DOHH2 (cell line): ENCODE data around the gene IRS1.

Experiments
- H3F3A ChIP-seq: fragments of 200-600 bp; sonication (generic), shearing (Covaris generic); 2 replicates; pipeline ENCODE4 v1.6.0; 2016; ENCODE audit warnings: antibody characterized with exemption, mild to moderate bottlenecking; ENCODE audit not compliant: control insufficient read depth, insufficient read depth
- H3K27ac ChIP-seq: fragments of 200-600 bp; sonication (generic); 2 replicates; pipeline ENCODE4 v1.5.1; 2014; ENCODE audit warnings: low read depth, mild to moderate bottlenecking, low read length, moderate library complexity
- H3K27me3 ChIP-seq: fragments of 200-600 bp; sonication (generic); 2 replicates; pipeline ENCODE4 v1.6.1; 2014; ENCODE audit warnings: mild to moderate bottlenecking, low read length, mixed read lengths; ENCODE audit not compliant: control insufficient read depth
- H3K36me3 ChIP-seq: fragments of 200-600 bp; sonication (generic); 2 replicates; pipeline ENCODE4 v1.6.1; 2014; ENCODE audit warnings: mild to moderate bottlenecking, low read length, moderate library complexity, mixed read lengths; ENCODE audit not compliant: control insufficient read depth
- H3K4me1 ChIP-seq: fragments of 200-600 bp; sonication (generic); 2 replicates; pipeline ENCODE4 v1.6.1; 2014; ENCODE audit warnings: mild to moderate bottlenecking, low read length, mixed read lengths; ENCODE audit not compliant: control insufficient read depth
- H3K4me2 ChIP-seq: fragments of 200-600 bp; sonication (generic); 2 replicates; pipeline ENCODE4 v1.6.0; 2014; ENCODE audit warnings: mild to moderate bottlenecking, low read length, moderate library complexity
- H3K4me3 ChIP-seq: fragments of 200-600 bp; sonication (generic); 2 replicates; pipeline ENCODE4 v1.5.1; 2014; ENCODE audit warnings: mild to moderate bottlenecking, low read length, mixed read lengths
- H3K79me2 ChIP-seq: fragments of 200-600 bp; sonication (generic); 2 replicates; pipeline ENCODE4 v1.6.1; 2014; ENCODE audit warnings: mild to moderate bottlenecking, low read length, mixed read lengths; ENCODE audit not compliant: control insufficient read depth
- H3K9me2 ChIP-seq: fragments of 200-600 bp; sonication (generic); replicated peaks from 2 replicates; pipeline ENCODE4 v1.6.1; 2014; ENCODE audit warnings: mild to moderate bottlenecking, low read length, mixed read lengths; ENCODE audit not compliant: control insufficient read depth
- H3K9me3 ChIP-seq: fragments of 200-600 bp; sonication (generic); 2 replicates; pipeline ENCODE4 v1.6.1; 2014; ENCODE audit warnings: antibody characterized with exemption, low read length, mixed read lengths; ENCODE audit not compliant: control insufficient read depth, insufficient read depth
- H4K20me1 ChIP-seq: fragments of 200-600 bp; sonication (generic); 2 replicates; pipeline ENCODE4 v1.6.0; 2014; ENCODE audit warnings: low read depth, mild to moderate bottlenecking, antibody characterized with exemption, low read length, moderate library complexity; ENCODE audit not compliant: control insufficient read depth, insufficient read depth
- EZH2phosphoT487 ChIP-seq: fragments of 200-600 bp; sonication (generic); IDR thresholded peaks from 2 replicates; pipeline ENCODE4 v1.6.1; 2017; ENCODE audit warnings: borderline replicate concordance, mild to moderate bottlenecking, antibody characterized with exemption, low read length, moderate library complexity, mixed read lengths
- TF ChIP-seq, protein P1 (sequence below): fragments of 200-600 bp; sonication (generic); IDR thresholded peaks from one replicate; pipeline ENCODE4 v1.5.1; 2014; ENCODE audit warnings: antibody characterized with exemption, mild to moderate bottlenecking, low read depth, low read length; ENCODE audit not compliant: poor library complexity, severe bottlenecking

The IRS1 gene

DNA sequence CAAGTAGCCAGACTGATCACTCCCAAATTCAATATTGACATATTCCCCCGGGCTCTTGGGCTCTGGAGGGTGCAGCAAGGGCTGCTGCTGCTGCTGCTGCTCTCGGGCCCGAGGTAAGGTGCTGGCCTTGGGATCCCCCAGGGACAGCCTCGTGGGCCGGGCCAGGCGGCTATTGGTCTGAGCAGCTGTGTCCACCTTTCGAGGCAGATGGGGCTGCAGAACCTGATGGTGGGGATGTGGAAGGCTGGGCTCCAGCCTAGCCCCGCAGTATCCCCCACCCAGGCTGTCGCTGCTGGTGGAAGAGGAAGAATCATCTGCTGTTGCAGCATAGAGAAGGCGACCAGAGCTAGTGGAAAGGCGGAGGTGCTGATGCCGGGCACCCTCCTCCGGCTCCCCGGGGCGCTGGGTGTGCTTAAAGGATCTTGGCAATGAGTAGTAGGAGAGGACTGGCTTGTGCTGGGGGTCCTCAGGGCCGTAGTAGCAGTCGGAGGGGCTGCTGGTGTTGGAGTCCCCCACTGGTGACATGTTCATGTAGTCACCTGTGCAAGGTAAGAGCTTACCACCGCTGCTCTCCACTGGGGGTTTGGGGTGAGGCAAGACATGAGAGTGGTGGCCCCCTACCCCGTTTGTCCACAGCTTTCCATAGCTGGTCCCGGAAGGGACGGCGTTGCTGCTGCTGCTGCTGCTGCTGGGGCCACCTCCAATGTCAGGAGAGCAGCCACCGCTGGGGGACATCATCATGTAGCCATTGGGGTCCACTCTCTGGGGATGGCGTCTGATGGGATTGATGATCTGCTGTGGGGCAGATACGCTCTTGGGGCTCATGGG lies 3.4 kb downstream of the IRS1 start:
- H3K4me2 ChIP-seq, result peak overlapping the region; percentile 89; the same call in 1 of the 2 replicates
- TF ChIP-seq, protein P1, sequence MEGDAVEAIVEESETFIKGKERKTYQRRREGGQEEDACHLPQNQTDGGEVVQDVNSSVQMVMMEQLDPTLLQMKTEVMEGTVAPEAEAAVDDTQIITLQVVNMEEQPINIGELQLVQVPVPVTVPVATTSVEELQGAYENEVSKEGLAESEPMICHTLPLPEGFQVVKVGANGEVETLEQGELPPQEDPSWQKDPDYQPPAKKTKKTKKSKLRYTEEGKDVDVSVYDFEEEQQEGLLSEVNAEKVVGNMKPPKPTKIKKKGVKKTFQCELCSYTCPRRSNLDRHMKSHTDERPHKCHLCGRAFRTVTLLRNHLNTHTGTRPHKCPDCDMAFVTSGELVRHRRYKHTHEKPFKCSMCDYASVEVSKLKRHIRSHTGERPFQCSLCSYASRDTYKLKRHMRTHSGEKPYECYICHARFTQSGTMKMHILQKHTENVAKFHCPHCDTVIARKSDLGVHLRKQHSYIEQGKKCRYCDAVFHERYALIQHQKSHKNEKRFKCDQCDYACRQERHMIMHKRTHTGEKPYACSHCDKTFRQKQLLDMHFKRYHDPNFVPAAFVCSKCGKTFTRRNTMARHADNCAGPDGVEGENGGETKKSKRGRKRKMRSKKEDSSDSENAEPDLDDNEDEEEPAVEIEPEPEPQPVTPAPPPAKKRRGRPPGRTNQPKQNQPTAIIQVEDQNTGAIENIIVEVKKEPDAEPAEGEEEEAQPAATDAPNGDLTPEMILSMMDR, result no peak
- TF ChIP-seq EZH2phosphoT487, result no peak
- H3K4me3 ChIP-seq, result no peak overlapping the region
- no peaks in the 10 kb centered on the region for H3K27me3 ChIP-seq
- no peaks in the 10 kb centered on the region for H3K9me3 ChIP-seq
- H4K20me1 ChIP-seq, result 0 out of 2 replicates have a peak, but pooled peaks cover 4% of the 10 kb centered on the region
- no peak overlapping the region for H3K27ac ChIP-seq
- H3F3A ChIP-seq, result peaks cover 16% of the 10 kb centered on the region; the same call in 1 of the 2 replicates
- peaks cover 66% of the 10 kb centered on the region for H3K4me1 ChIP-seq
- peaks cover 79% of the 10 kb centered on the region for H3K79me2 ChIP-seq
- H3K36me3 ChIP-seq, result peaks cover 51% of the 10 kb centered on the region
- no peaks in the 10 kb centered on the region for H3K9me2 ChIP-seq

DNA sequence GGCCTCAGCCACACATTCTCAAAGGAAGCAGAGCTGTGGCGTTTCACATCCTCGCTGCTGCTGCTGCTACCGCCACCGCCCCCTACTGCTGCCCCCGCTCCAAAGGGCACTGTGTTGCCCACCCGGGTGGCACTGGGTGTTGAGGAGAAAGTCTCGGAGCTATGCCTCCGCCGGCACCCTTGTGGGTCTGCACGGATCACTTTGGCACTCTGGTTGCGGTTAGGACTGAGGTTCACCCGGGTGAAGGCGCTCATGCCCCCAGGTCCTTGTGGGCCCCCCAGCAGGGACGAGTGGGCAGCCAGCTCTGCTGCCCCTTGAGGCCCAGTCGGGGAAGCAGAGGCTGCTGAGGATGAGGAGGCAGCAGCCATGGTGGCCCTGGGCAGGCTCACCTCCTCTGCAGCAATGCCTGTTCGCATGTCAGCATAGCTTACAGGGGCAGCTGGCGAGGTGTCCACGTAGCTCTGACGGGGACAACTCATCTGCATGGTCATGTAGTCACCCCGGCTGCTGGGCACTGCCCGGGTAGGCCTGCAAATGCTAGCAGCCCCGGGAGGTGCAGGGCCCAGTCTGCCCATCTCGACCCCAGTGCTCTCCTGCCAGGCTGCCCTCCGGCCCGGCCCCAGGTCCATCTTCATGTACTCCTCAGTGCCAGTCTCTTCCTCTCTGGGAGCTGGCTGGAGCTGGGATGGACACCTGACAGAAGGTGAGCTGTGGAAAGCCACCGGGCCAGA lies 4.2 kb downstream of the IRS1 start:
- Histone ChIP-seq H3K4me3 (peak overlapping the region; percentile 24; the same call in 1 of the 2 replicates), H3K27ac (no peak overlapping the region), H3K79me2 (peaks cover 87% of the 10 kb centered on the region), H3K36me3 (peaks cover 58% of the 10 kb centered on the region), H3K9me2 (no peaks in the 10 kb centered on the region), H3K9me3 (no peaks in the 10 kb centered on the region), H4K20me1 (0 out of 2 replicates have a peak, but pooled peaks cover 4% of the 10 kb centered on the region), H3K4me1 (peaks cover 68% of the 10 kb centered on the region), H3F3A (peaks cover 14% of the 10 kb centered on the region; the same call in 1 of the 2 replicates), H3K4me2 (peak overlapping the region; percentile 89), H3K27me3 (no peaks in the 10 kb centered on the region)
- no peak for TF ChIP-seq EZH2phosphoT487
- TF ChIP-seq, protein P1, result peak; percentile 15

DNA sequence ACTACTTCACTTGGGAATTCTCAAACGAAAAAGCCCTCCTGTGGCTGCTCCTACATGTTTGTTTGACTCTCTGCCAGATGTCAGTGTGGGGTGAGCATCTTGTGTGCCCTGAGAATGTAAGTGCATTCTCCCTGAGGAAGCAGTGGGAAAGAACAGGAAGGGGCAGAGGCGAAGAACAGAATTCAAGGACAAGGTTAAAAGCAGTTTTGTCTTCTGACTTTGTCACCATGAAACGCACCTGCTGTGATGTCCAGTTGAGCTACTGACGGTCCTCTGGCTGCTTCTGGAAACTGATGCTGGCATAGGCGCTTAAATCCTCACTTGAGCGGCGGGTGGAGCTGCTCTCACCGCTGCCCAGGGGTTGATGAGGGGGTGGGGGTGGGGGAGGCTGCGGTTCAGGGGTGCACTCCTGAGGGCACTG lies 4.9 kb downstream of the IRS1 start:
- Histone ChIP-seq H3K9me3 (no peaks in the 10 kb centered on the region), H3K4me2 (peak overlapping the region; percentile 89), H3K79me2 (peaks cover 94% of the 10 kb centered on the region), H3K36me3 (peaks cover 59% of the 10 kb centered on the region), H3K4me3 (peak overlapping the region; percentile 81), H3K27me3 (no peaks in the 10 kb centered on the region), H3K4me1 (peaks cover 71% of the 10 kb centered on the region), H3K9me2 (no peaks in the 10 kb centered on the region), H4K20me1 (0 out of 2 replicates have a peak, but pooled peaks cover 4% of the 10 kb centered on the region), H3F3A (peaks cover 12% of the 10 kb centered on the region; the same call in 1 of the 2 replicates), H3K27ac (peak overlapping the region; percentile 68)
- TF ChIP-seq, protein P1, result no peak
- no peak for TF ChIP-seq EZH2phosphoT487
